DOHH2 (cell line): Measurements from ENCODE around the gene EIPR1.

Source experiments
- H3F3A ChIP-seq: fragments of 200-600 bp; sonication (generic), shearing (Covaris generic); 2 replicates; pipeline ENCODE4 v1.6.0; 2016; ENCODE audit warnings: antibody characterized with exemption, mild to moderate bottlenecking; ENCODE audit not compliant: control insufficient read depth, insufficient read depth
- H3K27ac ChIP-seq: fragments of 200-600 bp; sonication (generic); 2 replicates; pipeline ENCODE4 v1.5.1; 2014; ENCODE audit warnings: low read depth, mild to moderate bottlenecking, low read length, moderate library complexity
- H3K27me3 ChIP-seq: fragments of 200-600 bp; sonication (generic); 2 replicates; pipeline ENCODE4 v1.6.1; 2014; ENCODE audit warnings: mild to moderate bottlenecking, low read length, mixed read lengths; ENCODE audit not compliant: control insufficient read depth
- H3K36me3 ChIP-seq: fragments of 200-600 bp; sonication (generic); 2 replicates; pipeline ENCODE4 v1.6.1; 2014; ENCODE audit warnings: mild to moderate bottlenecking, low read length, moderate library complexity, mixed read lengths; ENCODE audit not compliant: control insufficient read depth
- H3K4me1 ChIP-seq: fragments of 200-600 bp; sonication (generic); 2 replicates; pipeline ENCODE4 v1.6.1; 2014; ENCODE audit warnings: mild to moderate bottlenecking, low read length, mixed read lengths; ENCODE audit not compliant: control insufficient read depth
- H3K4me2 ChIP-seq: fragments of 200-600 bp; sonication (generic); 2 replicates; pipeline ENCODE4 v1.6.0; 2014; ENCODE audit warnings: mild to moderate bottlenecking, low read length, moderate library complexity
- H3K4me3 ChIP-seq: fragments of 200-600 bp; sonication (generic); 2 replicates; pipeline ENCODE4 v1.5.1; 2014; ENCODE audit warnings: mild to moderate bottlenecking, low read length, mixed read lengths
- H3K79me2 ChIP-seq: fragments of 200-600 bp; sonication (generic); 2 replicates; pipeline ENCODE4 v1.6.1; 2014; ENCODE audit warnings: mild to moderate bottlenecking, low read length, mixed read lengths; ENCODE audit not compliant: control insufficient read depth
- H3K9me2 ChIP-seq: fragments of 200-600 bp; sonication (generic); replicated peaks from 2 replicates; pipeline ENCODE4 v1.6.1; 2014; ENCODE audit warnings: mild to moderate bottlenecking, low read length, mixed read lengths; ENCODE audit not compliant: control insufficient read depth
- H3K9me3 ChIP-seq: fragments of 200-600 bp; sonication (generic); 2 replicates; pipeline ENCODE4 v1.6.1; 2014; ENCODE audit warnings: antibody characterized with exemption, low read length, mixed read lengths; ENCODE audit not compliant: control insufficient read depth, insufficient read depth
- H4K20me1 ChIP-seq: fragments of 200-600 bp; sonication (generic); 2 replicates; pipeline ENCODE4 v1.6.0; 2014; ENCODE audit warnings: low read depth, mild to moderate bottlenecking, antibody characterized with exemption, low read length, moderate library complexity; ENCODE audit not compliant: control insufficient read depth, insufficient read depth
- EZH2phosphoT487 ChIP-seq: fragments of 200-600 bp; sonication (generic); IDR thresholded peaks from 2 replicates; pipeline ENCODE4 v1.6.1; 2017; ENCODE audit warnings: borderline replicate concordance, mild to moderate bottlenecking, antibody characterized with exemption, low read length, moderate library complexity, mixed read lengths
- TF ChIP-seq, protein P1 (sequence below): fragments of 200-600 bp; sonication (generic); IDR thresholded peaks from one replicate; pipeline ENCODE4 v1.5.1; 2014; ENCODE audit warnings: antibody characterized with exemption, mild to moderate bottlenecking, low read depth, low read length; ENCODE audit not compliant: poor library complexity, severe bottlenecking

The EIPR1 gene

GRCh38 chr2:3302421-3302750 lies 75.2 kb downstream of the EIPR1 start:
- Histone ChIP-seq H3K9me3 (no peaks in the 10 kb centered on the region), H3K27ac (no peak overlapping the region), H4K20me1 (no peaks in the 10 kb centered on the region), H3K36me3 (peaks cover 10% of the 10 kb centered on the region), H3K4me3 (no peak overlapping the region), H3F3A (no peaks in the 10 kb centered on the region), H3K4me1 (peaks cover 7% of the 10 kb centered on the region), H3K27me3 (no peaks in the 10 kb centered on the region), H3K9me2 (no peaks in the 10 kb centered on the region), H3K79me2 (no peaks in the 10 kb centered on the region), H3K4me2 (no peak overlapping the region)
- TF ChIP-seq EZH2phosphoT487: no peak
- TF ChIP-seq, protein P1, sequence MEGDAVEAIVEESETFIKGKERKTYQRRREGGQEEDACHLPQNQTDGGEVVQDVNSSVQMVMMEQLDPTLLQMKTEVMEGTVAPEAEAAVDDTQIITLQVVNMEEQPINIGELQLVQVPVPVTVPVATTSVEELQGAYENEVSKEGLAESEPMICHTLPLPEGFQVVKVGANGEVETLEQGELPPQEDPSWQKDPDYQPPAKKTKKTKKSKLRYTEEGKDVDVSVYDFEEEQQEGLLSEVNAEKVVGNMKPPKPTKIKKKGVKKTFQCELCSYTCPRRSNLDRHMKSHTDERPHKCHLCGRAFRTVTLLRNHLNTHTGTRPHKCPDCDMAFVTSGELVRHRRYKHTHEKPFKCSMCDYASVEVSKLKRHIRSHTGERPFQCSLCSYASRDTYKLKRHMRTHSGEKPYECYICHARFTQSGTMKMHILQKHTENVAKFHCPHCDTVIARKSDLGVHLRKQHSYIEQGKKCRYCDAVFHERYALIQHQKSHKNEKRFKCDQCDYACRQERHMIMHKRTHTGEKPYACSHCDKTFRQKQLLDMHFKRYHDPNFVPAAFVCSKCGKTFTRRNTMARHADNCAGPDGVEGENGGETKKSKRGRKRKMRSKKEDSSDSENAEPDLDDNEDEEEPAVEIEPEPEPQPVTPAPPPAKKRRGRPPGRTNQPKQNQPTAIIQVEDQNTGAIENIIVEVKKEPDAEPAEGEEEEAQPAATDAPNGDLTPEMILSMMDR: no peak

DNA sequence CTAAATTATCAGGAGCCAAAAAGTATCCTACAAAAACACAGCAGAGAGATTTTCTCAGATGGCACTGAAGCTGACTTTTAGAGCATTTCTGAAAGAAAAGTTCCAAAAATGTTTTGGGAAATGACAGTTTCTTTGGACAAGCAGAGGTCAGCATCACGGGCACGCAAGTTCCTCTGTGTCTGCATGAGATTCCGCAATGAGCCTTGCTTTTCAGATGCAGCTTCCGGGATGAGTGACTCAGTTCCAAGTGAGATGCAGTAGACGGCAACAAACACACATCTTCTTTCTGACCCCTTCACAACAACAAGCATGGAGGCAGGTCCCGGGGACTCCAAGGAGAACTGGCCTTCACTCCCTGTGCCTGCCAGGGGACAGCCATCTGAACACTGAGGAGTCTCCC lies 76.6 kb downstream of the EIPR1 start:
- Histone ChIP-seq H3K27me3 (no peaks in the 10 kb centered on the region), H3K27ac (no peak overlapping the region), H3K9me2 (no peaks in the 10 kb centered on the region), H3K79me2 (no peaks in the 10 kb centered on the region), H3K9me3 (no peaks in the 10 kb centered on the region), H3K4me3 (no peak overlapping the region), H3K4me2 (no peak overlapping the region), H3F3A (no peaks in the 10 kb centered on the region), H3K36me3 (peaks cover 10% of the 10 kb centered on the region), H4K20me1 (no peaks in the 10 kb centered on the region), H3K4me1 (peaks cover 7% of the 10 kb centered on the region)
- TF ChIP-seq EZH2phosphoT487: no peak
- TF ChIP-seq, protein P1: no peak

GRCh38 chr2:3300224-3300995 lies 77.2 kb downstream of the EIPR1 start:
- Histone ChIP-seq H3K9me3 (no peaks in the 10 kb centered on the region), H3K27ac (no peak overlapping the region), H3K4me3 (no peak overlapping the region), H3K27me3 (no peaks in the 10 kb centered on the region), H4K20me1 (no peaks in the 10 kb centered on the region), H3K9me2 (no peaks in the 10 kb centered on the region), H3K79me2 (no peaks in the 10 kb centered on the region), H3K4me2 (no peak overlapping the region), H3K4me1 (peaks cover 7% of the 10 kb centered on the region), H3F3A (no peaks in the 10 kb centered on the region), H3K36me3 (peaks cover 10% of the 10 kb centered on the region)
- TF ChIP-seq, protein P1: no peak
- TF ChIP-seq EZH2phosphoT487: no peak
